Measurements from ENCODE around the gene IL22RA2. TPM values are rescaled to one million over a fixed set of nuclear protein-coding genes. Genes with fewer than 3 reads are reported as not detected.
"Not testable (repeated sequence)": the region's sequence is repeated elsewhere in the genome, so short reads cannot be mapped to it uniquely, and the experiment has no call there.

Gene IL22RA2
- total RNA-seq, 2 donors from 2014 or later, result not detected

GRCh38 chr6:137111296-137112066 lies 62.0 kb downstream of the IL22RA2 start:
- no peaks in the 10 kb centered on the region for H3K36me3 Mint-ChIP-seq (ENCODE audit: low read depth)
- H3K9me3 Mint-ChIP-seq, result no peaks in the 10 kb centered on the region
- H3K4me3 Mint-ChIP-seq, result no peak overlapping the region
- ATAC-seq (replicated peaks), result no peak
- no peaks in the 10 kb centered on the region for H3K27me3 Mint-ChIP-seq
- no peak overlapping the region for H3K27ac Mint-ChIP-seq
- no peaks in the 10 kb centered on the region for H3K4me1 Mint-ChIP-seq

DNA sequence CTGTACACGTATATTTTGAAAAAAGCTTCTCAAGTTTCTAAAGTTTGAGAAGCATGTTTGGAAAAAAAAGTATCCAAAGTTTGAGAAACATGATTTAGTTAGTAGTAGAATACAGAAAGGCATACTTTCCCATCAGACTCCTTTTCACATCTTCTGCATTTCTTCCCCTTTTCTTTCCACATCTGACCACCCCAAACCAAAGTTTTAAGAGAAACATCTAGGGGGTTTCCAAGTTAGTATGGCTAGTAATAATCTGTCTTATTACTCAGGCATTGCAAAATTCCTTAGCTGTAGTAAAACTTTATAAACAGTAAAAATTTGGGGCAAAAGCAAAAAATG lies 65.7 kb downstream of the IL22RA2 start:
- H3K9me3 Mint-ChIP-seq, result no peaks in the 10 kb centered on the region
- H3K4me1 Mint-ChIP-seq, result peaks cover 20% of the 10 kb centered on the region
- H3K4me3 Mint-ChIP-seq, result no peak overlapping the region
- H3K27ac Mint-ChIP-seq, result no peak overlapping the region
- ATAC-seq (replicated peaks), result no peak
- no peaks in the 10 kb centered on the region for H3K27me3 Mint-ChIP-seq
- H3K36me3 Mint-ChIP-seq (ENCODE audit: low read depth), result no peaks in the 10 kb centered on the region

DNA sequence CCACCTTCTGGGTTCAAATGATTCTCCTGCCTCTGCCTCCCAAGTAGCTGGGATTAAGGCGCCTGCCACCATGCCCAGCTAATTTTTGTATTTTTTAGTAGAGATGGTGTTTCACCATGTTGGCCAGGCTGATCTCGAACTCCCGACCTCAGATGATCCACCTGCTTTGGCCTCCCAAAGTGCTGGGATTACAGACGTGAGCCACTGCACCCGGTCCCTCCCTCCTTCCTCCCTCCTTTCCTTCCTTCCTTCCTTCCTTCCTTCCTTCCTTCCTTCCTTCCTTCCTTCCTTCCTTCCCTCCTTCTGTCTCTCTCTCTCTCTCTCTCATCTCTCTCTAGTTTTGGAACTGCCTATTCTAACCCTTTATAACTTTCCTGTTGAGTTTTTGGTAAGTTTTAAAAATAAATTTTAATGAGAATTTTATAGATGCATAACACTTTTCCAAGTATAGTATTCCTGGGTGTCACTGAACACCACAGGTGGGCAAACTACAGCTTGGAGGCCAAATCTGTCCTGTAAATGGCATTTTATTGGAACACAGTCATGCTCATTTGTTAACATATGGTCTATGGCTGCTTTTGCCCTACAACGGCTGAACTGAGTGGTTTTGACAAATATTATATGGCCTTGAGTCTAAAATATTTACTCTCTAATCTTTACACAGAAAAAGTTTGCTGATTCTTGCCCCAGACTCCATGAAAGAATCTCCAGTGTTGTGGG lies 66.2 kb downstream of the IL22RA2 start:
- not testable (repeated sequence) for H3K36me3 Mint-ChIP-seq (ENCODE audit: low read depth); H3K4me3 Mint-ChIP-seq; H3K27me3 Mint-ChIP-seq; H3K27ac Mint-ChIP-seq; H3K9me3 Mint-ChIP-seq; ATAC-seq (replicated peaks)
- H3K4me1 Mint-ChIP-seq, result peaks cover 25% of the 10 kb centered on the region

- H3K4me1 Mint-ChIP-seq, result peaks cover 27% of the 10 kb centered on the region
- H3K9me3 Mint-ChIP-seq, result no peaks in the 10 kb centered on the region
- H3K36me3 Mint-ChIP-seq (ENCODE audit: low read depth), result no peaks in the 10 kb centered on the region
- H3K27me3 Mint-ChIP-seq, result no peaks in the 10 kb centered on the region
- H3K4me3 Mint-ChIP-seq, result peak overlapping the region; percentile 40
- no peak overlapping the region for H3K27ac Mint-ChIP-seq
- no peak for ATAC-seq (replicated peaks)
Observed at GRCh38 chr6:137106183-137106582, 67.3 kb downstream of the IL22RA2 start.

DNA sequence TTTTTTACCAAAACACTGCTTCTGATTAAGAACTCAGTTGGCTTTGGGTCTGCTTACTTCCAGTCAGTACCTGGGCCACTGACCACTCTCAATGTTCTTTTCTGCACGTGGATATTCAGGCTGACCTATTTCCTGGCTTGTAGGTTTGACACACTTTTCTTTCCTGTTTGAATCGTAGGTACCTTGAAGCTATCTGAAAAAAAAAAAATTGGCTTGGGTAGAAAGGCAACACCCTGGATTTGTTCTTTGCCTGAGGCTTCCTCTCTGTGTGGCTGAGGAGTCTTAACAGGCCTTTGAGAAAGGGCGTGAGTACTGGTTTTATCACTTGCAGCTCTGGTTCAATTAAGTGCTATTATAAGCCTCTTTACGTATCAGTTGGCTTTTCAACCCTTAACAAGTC lies 68.1 kb downstream of the IL22RA2 start:
- Mint-ChIP-seq H3K27ac (no peak overlapping the region), H3K9me3 (no peaks in the 10 kb centered on the region), H3K36me3 (ENCODE audit: low read depth) (no peaks in the 10 kb centered on the region), H3K4me1 (peaks cover 27% of the 10 kb centered on the region), H3K4me3 (peak overlapping the region; percentile 40), H3K27me3 (no peaks in the 10 kb centered on the region)
- no peak for ATAC-seq (replicated peaks)

DNA sequence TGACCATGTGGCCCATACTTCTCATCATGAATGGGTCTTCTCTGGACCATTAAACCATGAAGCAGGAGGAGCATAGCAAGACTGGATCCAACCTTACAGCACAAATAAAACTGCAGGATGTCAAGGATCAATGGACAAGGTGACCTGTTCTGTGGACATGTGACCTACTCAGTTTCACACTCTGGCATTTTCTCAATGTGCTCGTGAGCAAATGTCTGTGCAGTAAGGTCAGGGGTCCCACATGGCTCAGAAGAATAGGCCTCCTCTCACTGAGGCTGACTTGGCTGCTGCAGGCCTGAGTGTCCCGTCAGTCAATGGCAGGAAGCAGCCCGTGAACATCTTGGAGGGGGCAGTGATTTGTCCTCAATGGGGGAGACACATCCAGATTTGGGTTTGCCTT lies 68.5 kb downstream of the IL22RA2 start:
- Mint-ChIP-seq H3K4me1 (peaks cover 27% of the 10 kb centered on the region), H3K27me3 (no peaks in the 10 kb centered on the region), H3K36me3 (ENCODE audit: low read depth) (no peaks in the 10 kb centered on the region), H3K27ac (no peak overlapping the region), H3K9me3 (no peaks in the 10 kb centered on the region), H3K4me3 (peak overlapping the region; percentile 40)
- ATAC-seq (replicated peaks), result no peak

- Mint-ChIP-seq H3K27me3 (no peaks in the 10 kb centered on the region), H3K27ac (peak overlapping the region; percentile 86), H3K4me3 (peak overlapping the region; percentile 52), H3K36me3 (ENCODE audit: low read depth) (no peaks in the 10 kb centered on the region), H3K9me3 (no peaks in the 10 kb centered on the region), H3K4me1 (peaks cover 27% of the 10 kb centered on the region)
- ATAC-seq (replicated peaks), result peak; percentile 90
Observed at GRCh38 chr6:137102851-137103492, 70.5 kb downstream of the IL22RA2 start.

DNA sequence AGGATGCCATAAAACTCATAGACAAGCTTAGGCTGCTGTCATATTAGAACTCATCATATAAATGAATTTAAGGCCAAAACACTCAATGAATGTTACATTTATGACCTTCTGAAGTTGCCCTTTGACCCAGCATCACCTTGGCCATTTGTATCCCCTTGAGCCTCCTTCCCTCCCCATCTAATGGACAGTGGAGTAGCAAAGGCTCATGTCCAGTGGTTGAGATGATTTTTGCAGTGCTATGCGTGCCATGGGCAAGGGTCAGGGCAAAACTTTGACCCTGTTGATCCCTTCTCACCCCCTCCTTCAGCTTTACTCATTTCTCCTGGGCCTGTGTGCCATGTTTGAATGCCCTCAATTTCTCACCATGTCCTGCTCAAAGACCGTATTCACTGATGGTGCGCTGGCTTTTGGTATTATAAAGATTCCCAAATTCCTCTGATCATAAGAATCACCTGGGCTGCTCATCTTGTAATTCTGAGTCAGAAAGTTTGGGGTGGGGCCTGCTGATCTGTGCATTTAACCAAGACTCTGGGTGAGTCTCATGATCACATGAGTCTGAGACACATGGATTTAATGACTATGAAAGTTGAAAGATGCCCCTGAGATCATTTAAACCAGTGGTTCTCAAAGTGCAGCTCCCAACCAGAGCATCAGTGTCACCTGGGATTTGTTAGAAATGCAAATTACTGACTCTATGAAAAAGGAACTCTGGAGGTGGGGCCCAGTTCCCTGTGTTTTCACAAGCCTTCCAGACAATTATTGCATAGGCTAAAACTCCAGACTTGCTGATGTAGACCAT lies 71.2 kb downstream of the IL22RA2 start:
- no peaks in the 10 kb centered on the region for H3K9me3 Mint-ChIP-seq
- ATAC-seq (replicated peaks), result peak; percentile 62
- peaks cover 27% of the 10 kb centered on the region for H3K4me1 Mint-ChIP-seq
- peak overlapping the region; percentile 86 for H3K27ac Mint-ChIP-seq
- no peaks in the 10 kb centered on the region for H3K36me3 Mint-ChIP-seq (ENCODE audit: low read depth)
- no peaks in the 10 kb centered on the region for H3K27me3 Mint-ChIP-seq
- H3K4me3 Mint-ChIP-seq, result peak overlapping the region; percentile 52

DNA sequence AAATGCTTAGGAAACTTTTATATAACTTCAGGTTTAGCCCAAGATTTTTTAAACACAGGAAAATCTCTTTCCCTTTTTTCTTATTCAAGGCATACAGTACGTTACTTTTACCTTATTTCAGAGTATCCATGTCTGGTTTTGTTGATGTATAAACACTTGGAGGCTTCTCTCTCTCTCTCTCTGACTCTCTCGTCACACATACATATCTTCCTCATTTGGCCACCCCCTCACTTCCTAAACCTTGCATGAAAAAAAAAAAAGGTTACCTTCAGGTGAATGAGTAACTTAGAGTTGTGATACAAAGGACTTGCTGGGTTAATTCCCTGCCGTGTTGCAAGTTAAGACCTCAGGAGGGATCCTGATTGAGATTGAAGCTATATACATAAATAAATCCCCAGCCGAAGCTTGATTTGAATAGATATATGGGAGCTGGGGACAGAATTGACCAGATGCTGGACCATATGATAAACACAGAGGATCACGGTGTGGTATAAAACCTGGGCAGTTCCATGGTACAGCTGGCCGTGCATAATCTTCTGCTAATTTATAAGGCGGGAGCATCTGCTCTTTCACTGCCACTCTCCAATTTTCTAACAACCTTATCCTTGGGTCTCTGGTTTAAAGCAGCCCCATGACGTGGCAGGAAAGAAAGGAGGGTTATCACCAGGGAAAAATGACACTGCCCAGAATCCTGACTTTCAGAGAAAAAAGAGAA lies 73.6 kb downstream of the IL22RA2 start:
- H3K9me3 Mint-ChIP-seq, result no peaks in the 10 kb centered on the region
- no peak overlapping the region for H3K4me3 Mint-ChIP-seq
- H3K27ac Mint-ChIP-seq, result no peak overlapping the region
- no peaks in the 10 kb centered on the region for H3K36me3 Mint-ChIP-seq (ENCODE audit: low read depth)
- peak; percentile 13 for ATAC-seq (replicated peaks)
- peaks cover 16% of the 10 kb centered on the region for H3K4me1 Mint-ChIP-seq
- H3K27me3 Mint-ChIP-seq, result no peaks in the 10 kb centered on the region

DNA sequence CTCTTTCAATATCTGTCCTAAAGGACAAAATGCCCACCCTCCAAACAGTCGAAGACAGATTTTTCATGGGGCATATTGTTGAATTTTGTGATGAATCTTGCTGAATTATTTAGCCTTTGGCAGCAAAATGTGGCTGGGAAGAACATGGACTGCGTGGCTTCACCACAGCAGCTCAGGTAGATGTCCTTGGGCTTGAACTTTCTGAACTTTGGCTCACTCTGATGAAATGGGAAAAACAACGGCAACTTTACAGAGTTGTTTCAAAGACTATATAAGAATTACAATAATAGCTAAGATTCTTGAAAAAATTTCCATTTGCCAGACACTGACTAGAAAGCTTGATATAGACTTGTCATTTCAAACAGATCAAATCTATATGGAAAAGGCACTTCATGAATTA lies 75.9 kb downstream of the IL22RA2 start:
- ATAC-seq (replicated peaks), result no peak
- H3K27me3 Mint-ChIP-seq, result no peaks in the 10 kb centered on the region
- H3K9me3 Mint-ChIP-seq, result no peaks in the 10 kb centered on the region
- H3K36me3 Mint-ChIP-seq (ENCODE audit: low read depth), result no peaks in the 10 kb centered on the region
- H3K4me3 Mint-ChIP-seq, result no peak overlapping the region
- peaks cover 5% of the 10 kb centered on the region for H3K4me1 Mint-ChIP-seq
- H3K27ac Mint-ChIP-seq, result no peak overlapping the region

DNA sequence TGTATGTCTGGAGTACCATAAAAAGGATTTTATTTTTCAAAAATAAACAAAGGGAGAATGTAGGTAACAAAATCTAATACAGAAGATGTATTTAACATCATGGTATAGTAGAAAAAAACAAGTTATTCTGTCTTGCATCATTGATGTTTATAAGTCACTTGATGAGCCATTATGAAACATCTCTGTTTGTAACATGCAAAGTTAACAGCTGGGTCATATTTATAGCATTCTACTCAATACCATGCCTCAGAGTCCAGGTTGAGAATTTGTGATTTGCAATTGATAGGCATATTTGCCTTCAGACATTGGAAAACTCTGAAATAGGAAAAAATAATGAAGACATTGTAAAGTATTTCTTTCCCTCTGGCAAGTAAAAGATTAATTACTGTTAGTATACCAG lies 76.4 kb downstream of the IL22RA2 start:
- Mint-ChIP-seq H3K9me3 (no peaks in the 10 kb centered on the region), H3K27me3 (no peaks in the 10 kb centered on the region), H3K4me1 (no peaks in the 10 kb centered on the region), H3K4me3 (no peak overlapping the region), H3K36me3 (ENCODE audit: low read depth) (no peaks in the 10 kb centered on the region), H3K27ac (no peak overlapping the region)
- ATAC-seq (replicated peaks), result no peak

- ATAC-seq (replicated peaks), result peak; percentile 73
- peak overlapping the region; percentile 24 for H3K4me3 Mint-ChIP-seq
- H3K36me3 Mint-ChIP-seq (ENCODE audit: low read depth), result no peaks in the 10 kb centered on the region
- H3K4me1 Mint-ChIP-seq, result no peaks in the 10 kb centered on the region
- no peak overlapping the region for H3K27ac Mint-ChIP-seq
- H3K27me3 Mint-ChIP-seq, result no peaks in the 10 kb centered on the region
- no peaks in the 10 kb centered on the region for H3K9me3 Mint-ChIP-seq
Observed at GRCh38 chr6:137095651-137096238, 77.7 kb downstream of the IL22RA2 start.

- ATAC-seq (replicated peaks), result no peak
- Mint-ChIP-seq H3K4me3 (peak overlapping the region; percentile 33), H3K36me3 (ENCODE audit: low read depth) (no peaks in the 10 kb centered on the region), H3K9me3 (no peaks in the 10 kb centered on the region), H3K27ac (peak overlapping the region; percentile 36), H3K27me3 (peaks cover 4% of the 10 kb centered on the region), H3K4me1 (no peaks in the 10 kb centered on the region)
Observed at GRCh38 chr6:137095093-137095492, 78.4 kb downstream of the IL22RA2 start.
